MG63 (cell line): Measurements from ENCODE around the gene HES1. TPM values are rescaled to one million over a fixed set of nuclear protein-coding genes. Genes with fewer than 3 reads are reported as not detected.

ENCODE experiments used
- total RNA-seq: library from RNA; depleted of rRNA; stranded (reverse); fragments of >200 nt; shearing (Covaris generic); gene quantifications from 2 replicates; pipeline ENCODE4 v1.2.3, GENCODE V29; 2014; ENCODE audit warnings: low replicate concordance; rRNA removed

The HES1 gene
- total RNA-seq, 1 experiment from 2014 or later = 17.7 TPM

Other genes with a start within 250 kb of the HES1 start
- not detected in 2 replicates for gene CPN2, start 215.2 kb downstream of the HES1 start, total RNA-seq
- 0.07 and 0.49 TPM in 2 replicates for gene LRRC15, start 233.6 kb downstream of the HES1 start, total RNA-seq